Adrenal gland (tissue), 5 donors: ENCODE results near the gene NTHL1.

Source experiments
- CTCF ChIP-seq, 6 experiments: fragments of 450-650 bp in 4 of 6; fragments of 200-600 bp in 2 of 6; sonication (generic) in 1 of 6; IDR thresholded peaks; 1 replicate in 5 of 6; 2 replicates in 1 of 6; pipeline versions ENCODE4 v1.5.1 to v1.8.0; 2016 to 2021; ENCODE audit warnings: antibody characterized with exemption in 6 of 6, mild to moderate bottlenecking in 2 of 6, moderate library complexity in 1 of 6
- POLR2A ChIP-seq, 2 donors: fragments of 450-650 bp; IDR thresholded peaks; one replicate each; pipeline ENCODE4 v1.6.1; 2017; ENCODE audit warnings: antibody characterized with exemption in 2 of 2, mild to moderate bottlenecking in 2 of 2, moderate library complexity in 1 of 2
- donor health status: DM: no; HTN: no; CAD: no.

- TF ChIP-seq POLR2A (IDR thresholded peaks at IDR 0.05) (no peak), CTCF (IDR thresholded peaks at IDR 0.05) (no peak)
These were observed 7.1 kb upstream of the NTHL1 start for GRCh38 chr16:2054543-2055245.
